Esophagus muscularis mucosa (tissue), 4 donors: ENCODE results near the gene IFNL4.

Source experiments
- EP300 ChIP-seq: sonication (generic); formaldehyde crosslinking; IDR thresholded peaks from one replicate; pipeline ENCODE4 v1.6.1; 2017; ENCODE audit warnings: antibody characterized with exemption
- POLR2AphosphoS5 ChIP-seq, 2 donors: sonication (generic); formaldehyde crosslinking; IDR thresholded peaks; one replicate each; pipeline ENCODE4 v1.6.1; 2017; ENCODE audit warnings: antibody characterized with exemption in 2 of 2
- TF ChIP-seq, protein P1 (sequence below), 3 experiments: fragments of 200-600 bp in 2 of 3; fragments of 450-650 bp in 1 of 3; sonication (generic) in 2 of 3; IDR thresholded peaks; one replicate each; pipeline ENCODE4 v1.5.1; 2017 to 2019; ENCODE audit warnings: antibody characterized with exemption in 3 of 3, mild to moderate bottlenecking in 2 of 3, moderate library complexity in 1 of 3

DNA sequence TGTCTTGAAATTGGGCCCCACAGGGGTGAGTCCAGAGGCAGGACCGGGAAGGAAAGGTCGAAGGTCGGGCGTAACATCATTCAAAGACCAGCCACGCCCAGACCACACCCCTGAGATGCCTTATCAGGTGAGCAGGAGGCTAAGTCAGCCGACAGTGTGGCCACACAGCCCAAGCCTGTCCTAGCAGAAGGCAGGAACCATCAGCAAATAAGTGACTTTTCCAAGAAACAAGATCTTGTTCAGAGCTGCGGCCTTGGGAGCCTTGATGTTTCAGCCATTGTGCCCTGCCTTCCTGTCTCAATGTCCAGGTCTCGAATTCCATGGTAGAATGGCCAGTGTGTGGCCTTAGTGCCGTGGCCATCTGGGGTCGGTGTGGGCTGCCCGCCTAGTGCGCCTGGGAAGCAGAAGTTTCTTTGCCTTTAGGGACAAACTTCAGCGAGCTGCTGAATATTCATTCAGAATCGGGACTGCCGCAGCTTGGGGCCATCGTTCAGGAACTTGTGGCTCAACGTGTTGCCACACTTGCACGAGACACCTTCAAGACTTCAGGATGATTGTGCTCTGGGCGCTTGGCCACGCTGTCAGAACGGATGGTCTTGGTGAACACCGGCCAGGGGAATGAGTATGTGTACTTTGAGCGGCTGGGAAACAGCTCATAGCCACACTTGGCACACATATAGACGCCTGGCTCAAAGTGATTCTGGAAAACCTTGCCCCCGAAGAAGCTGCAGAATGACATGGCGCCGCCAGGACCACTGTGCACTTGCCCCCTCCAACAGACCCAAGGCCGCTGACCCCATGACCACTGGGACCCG lies 6.1 kb upstream of the IFNL4 start:
- TF ChIP-seq POLR2AphosphoS5 (IDR thresholded peaks at IDR 0.05) (no peak), EP300 (no peak)
- TF ChIP-seq, protein P1, sequence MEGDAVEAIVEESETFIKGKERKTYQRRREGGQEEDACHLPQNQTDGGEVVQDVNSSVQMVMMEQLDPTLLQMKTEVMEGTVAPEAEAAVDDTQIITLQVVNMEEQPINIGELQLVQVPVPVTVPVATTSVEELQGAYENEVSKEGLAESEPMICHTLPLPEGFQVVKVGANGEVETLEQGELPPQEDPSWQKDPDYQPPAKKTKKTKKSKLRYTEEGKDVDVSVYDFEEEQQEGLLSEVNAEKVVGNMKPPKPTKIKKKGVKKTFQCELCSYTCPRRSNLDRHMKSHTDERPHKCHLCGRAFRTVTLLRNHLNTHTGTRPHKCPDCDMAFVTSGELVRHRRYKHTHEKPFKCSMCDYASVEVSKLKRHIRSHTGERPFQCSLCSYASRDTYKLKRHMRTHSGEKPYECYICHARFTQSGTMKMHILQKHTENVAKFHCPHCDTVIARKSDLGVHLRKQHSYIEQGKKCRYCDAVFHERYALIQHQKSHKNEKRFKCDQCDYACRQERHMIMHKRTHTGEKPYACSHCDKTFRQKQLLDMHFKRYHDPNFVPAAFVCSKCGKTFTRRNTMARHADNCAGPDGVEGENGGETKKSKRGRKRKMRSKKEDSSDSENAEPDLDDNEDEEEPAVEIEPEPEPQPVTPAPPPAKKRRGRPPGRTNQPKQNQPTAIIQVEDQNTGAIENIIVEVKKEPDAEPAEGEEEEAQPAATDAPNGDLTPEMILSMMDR (IDR thresholded peaks at IDR 0.05): no peak
